GM12891 (cell line): ENCODE data around the gene TRAP1.
A peak's percentile ranks its signal among the peaks of the same experiment; 100 is the strongest.
"Not testable (repeated sequence)": the region's sequence is repeated elsewhere in the genome, so short reads cannot be mapped to it uniquely, and the experiment has no call there.

ENCODE experiments used
- DNase-seq: peaks from one replicate; pipeline ENCODE4 v3.0.0; 2011; ENCODE audit warnings: low spot score; ENCODE audit not compliant: insufficient read length
- FAIRE-seq: peaks from 2 replicates; lab custom pipeline; 2011; peaks lifted over from hg19 to GRCh38; lab: Jason Lieb, UNC
- PAX5 ChIP-seq: IDR thresholded peaks from 2 replicates; pipeline ENCODE4 v1.6.1; 2011; ENCODE audit warnings: low read length, moderate library complexity, mild to moderate bottlenecking; ENCODE audit not compliant: insufficient read depth, severe bottlenecking
- POLR2A ChIP-seq: IDR thresholded peaks from 2 replicates; pipeline ENCODE4 v1.6.1; 2011; ENCODE audit warnings: low read depth, low read length, control low read depth
- POLR2AphosphoS5 ChIP-seq: IDR thresholded peaks from 2 replicates; pipeline ENCODE4 v1.6.1; 2011; ENCODE audit warnings: low read depth, low read length, control low read depth
- POU2F2 ChIP-seq: IDR thresholded peaks from 2 replicates; pipeline ENCODE4 v1.6.1; 2011; ENCODE audit warnings: low read depth, mild to moderate bottlenecking, control low read depth, low read length, moderate library complexity
- SPI1 ChIP-seq: IDR thresholded peaks from 2 replicates; pipeline ENCODE4 v1.6.1; 2011; ENCODE audit warnings: low read depth, low read length, control low read depth
- TAF1 ChIP-seq: IDR thresholded peaks from 2 replicates; pipeline ENCODE4 v1.6.1; 2011; ENCODE audit warnings: low read depth, low read length, control low read depth

TRAP1 gene

GRCh38 chr16:3668626-3669025 lies 48.7 kb downstream of the TRAP1 start:
- TF ChIP-seq SPI1 (no peak), POLR2AphosphoS5 (no peak), TAF1 (no peak), POU2F2 (no peak), POLR2A (no peak), PAX5 (no peak)
- no peak for DNase-seq
- FAIRE-seq: no peak

- TF ChIP-seq POLR2AphosphoS5 (no peak), TAF1 (no peak), PAX5 (no peak), SPI1 (no peak), POU2F2 (no peak), POLR2A (no peak)
- no peak for DNase-seq
- FAIRE-seq: peak; percentile 20
Measured at GRCh38 chr16:3665508-3665907, 51.8 kb downstream of the TRAP1 start.

- no peak for TF ChIP-seq POU2F2
- TF ChIP-seq TAF1: no peak
- TF ChIP-seq PAX5: no peak
- TF ChIP-seq SPI1: no peak
- TF ChIP-seq POLR2AphosphoS5: no peak
- no peak for TF ChIP-seq POLR2A
- DNase-seq (no peak), FAIRE-seq (no peak)
Measured at GRCh38 chr16:3664187-3664896, 53.0 kb downstream of the TRAP1 start.

DNA sequence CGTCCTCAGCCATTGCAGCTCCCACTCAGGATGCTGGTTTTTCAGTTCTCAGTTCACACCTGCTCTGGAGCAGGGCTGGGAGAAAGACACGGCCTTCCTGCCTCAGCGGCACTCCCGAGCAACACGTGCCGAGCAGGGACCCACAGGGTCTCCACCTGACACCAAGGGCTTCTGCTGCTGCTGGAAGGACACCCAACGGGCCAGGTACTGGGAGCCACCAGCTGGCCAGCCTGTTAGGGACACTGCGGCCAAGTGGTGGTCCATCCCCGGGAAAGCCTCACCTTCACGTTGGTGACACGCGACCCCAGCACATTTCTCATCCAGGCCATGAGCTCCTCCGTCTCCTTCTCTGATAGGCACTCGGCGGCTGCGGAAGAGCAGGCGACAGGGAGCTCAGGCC lies 54.7 kb downstream of the TRAP1 start:
- FAIRE-seq (no peak), DNase-seq (no peak)
- TF ChIP-seq PAX5: no peak
- TF ChIP-seq POU2F2: no peak
- no peak for TF ChIP-seq POLR2AphosphoS5
- no peak for TF ChIP-seq POLR2A
- no peak for TF ChIP-seq TAF1
- TF ChIP-seq SPI1: no peak

DNA sequence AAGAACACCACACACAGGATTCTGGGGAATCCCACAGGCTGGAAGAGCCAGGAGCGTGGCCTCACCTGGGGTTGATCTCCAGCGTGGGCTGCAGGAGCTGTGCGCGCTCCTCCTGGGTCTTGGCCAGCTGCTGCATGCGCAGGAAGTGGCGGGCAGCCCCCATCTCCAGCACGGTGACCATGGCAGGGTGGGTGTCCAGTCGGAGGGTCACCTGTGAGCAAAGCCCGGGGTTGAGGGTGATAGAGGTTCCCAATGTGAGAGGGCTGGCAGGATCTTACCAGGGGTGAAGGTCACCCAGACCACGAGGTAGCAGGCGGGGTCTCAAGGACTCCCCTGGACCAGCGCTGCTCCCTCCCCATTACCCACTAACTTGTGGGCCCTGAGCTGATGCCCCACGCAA lies 55.4 kb downstream of the TRAP1 start:
- TF ChIP-seq POLR2A: no peak
- no peak for TF ChIP-seq POLR2AphosphoS5
- no peak for TF ChIP-seq PAX5
- TF ChIP-seq TAF1: no peak
- TF ChIP-seq SPI1: no peak
- TF ChIP-seq POU2F2: no peak
- FAIRE-seq (no peak), DNase-seq (no peak)

GRCh38 chr16:3661311-3661710 lies 56.0 kb downstream of the TRAP1 start:
- DNase-seq: no peak
- peak; percentile 41 for FAIRE-seq
- TF ChIP-seq TAF1: no peak
- no peak for TF ChIP-seq PAX5

DNA sequence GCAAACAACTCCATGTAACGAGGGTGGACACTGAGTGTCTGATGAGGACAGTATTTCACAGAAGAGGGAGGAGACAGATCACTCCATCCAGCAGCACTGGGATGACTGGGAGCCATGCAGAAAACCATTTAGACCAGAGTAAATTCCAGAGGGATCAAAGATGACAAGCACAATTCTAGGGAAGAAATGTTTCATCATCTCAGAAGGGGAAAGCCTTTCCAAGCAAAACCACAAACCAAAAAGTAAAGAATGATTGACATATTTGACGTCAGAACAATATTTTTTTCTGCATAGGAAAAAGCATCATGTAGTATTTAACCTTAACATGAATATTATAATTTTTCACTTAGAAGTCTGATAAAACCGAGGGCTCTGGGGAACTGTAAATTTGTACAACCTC lies 58.1 kb downstream of the TRAP1 start:
- no peak for FAIRE-seq
- TF ChIP-seq PAX5: no peak
- TF ChIP-seq POLR2A: no peak
- TF ChIP-seq SPI1: no peak
- TF ChIP-seq POU2F2: no peak
- TF ChIP-seq POLR2AphosphoS5: no peak
- no peak for TF ChIP-seq TAF1
- no peak for DNase-seq

DNA sequence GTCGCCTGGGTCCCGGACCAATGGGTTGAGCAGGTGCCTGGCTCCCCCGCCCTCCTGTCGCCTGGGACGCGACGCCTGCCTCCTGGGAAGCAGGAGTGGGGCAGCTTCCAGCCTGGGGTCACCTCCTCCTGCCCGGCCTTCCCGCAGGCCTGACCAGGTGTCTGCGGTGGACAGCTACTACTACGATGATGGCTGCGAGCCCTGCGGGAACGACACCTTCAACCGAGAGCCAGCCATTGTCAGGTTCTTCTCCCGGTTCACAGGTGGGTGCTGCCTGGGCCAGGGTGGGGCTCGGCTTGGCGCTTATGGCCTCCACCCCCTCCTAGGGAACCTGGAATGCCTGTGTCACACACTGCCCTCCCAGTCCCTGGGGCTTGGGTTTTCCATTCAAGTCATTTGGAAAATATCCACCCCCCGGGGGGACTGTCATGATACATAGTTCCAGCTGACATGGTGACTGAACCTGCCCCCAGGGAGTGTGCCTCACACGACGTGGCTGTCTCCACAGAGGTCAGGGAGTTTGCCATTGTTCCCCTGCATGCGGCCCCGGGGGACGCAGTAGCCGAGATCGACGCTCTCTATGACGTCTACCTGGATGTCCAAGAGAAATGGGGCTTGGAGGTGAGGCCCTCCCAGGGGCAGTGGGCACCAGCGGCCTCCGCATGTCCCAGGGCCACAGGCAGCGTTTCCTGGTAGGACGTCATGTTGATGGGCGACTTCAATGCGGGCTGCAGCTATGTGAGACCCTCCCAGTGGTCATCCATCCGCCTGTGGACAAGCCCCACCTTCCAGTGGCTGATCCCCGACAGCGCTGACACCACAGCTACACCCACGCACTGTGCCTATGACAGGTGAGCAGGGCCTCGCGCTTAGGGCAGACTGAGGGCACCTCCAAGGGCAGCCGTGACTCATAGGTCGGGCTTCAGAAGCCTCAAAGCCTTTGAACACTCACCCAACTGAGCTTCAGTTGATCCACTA lies 60.5 kb downstream of the TRAP1 start:
- no peak for TF ChIP-seq POLR2A
- no peak for TF ChIP-seq SPI1
- no peak for TF ChIP-seq TAF1
- TF ChIP-seq POLR2AphosphoS5: no peak
- no peak for TF ChIP-seq PAX5
- TF ChIP-seq POU2F2: no peak
- DNase-seq (no peak), FAIRE-seq (no peak)

DNA sequence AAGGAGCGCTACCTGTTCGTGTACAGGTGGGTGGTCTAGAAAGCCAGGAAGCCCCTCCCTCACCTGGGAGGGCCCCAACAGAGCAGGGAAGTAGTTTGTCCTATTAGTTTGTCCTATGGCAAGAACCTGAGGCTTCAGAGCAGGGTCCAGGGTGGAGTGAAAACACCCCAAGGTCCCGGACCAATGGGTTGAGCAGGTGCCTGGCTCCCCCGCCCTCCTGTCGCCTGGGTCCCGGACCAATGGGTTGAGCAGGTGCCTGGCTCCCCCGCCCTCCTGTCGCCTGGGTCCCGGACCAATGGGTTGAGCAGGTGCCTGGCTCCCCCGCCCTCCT lies 61.2 kb downstream of the TRAP1 start:
- DNase-seq, FAIRE-seq: not testable (repeated sequence)
